G401.6 (cell line): ENCODE measurements around the gene SRXN1.

Experiments used
- FAIRE-seq: peaks from 2 replicates; lab custom pipeline; 2012; peaks lifted over from hg19 to GRCh38; lab: Jason Lieb, UNC

The SRXN1 gene

GRCh38 chr20:602111-602970 lies 50.7 kb downstream of the SRXN1 start:
- FAIRE-seq, result no peak

- FAIRE-seq, result no peak
Observed at GRCh38 chr20:600736-601135, 52.3 kb downstream of the SRXN1 start.

- no peak for FAIRE-seq
Observed at GRCh38 chr20:600141-600540, 52.9 kb downstream of the SRXN1 start.

GRCh38 chr20:598133-598850 lies 54.7 kb downstream of the SRXN1 start:
- FAIRE-seq, result no peak

GRCh38 chr20:597560-597959 lies 55.4 kb downstream of the SRXN1 start:
- no peak for FAIRE-seq
